Ureter (tissue), 1 donor: ENCODE data around the gene CASKIN1. TPM values are rescaled to one million over a fixed set of nuclear protein-coding genes. Genes with fewer than 3 reads are reported as not detected.
"Not testable (repeated sequence)": the region's sequence is repeated elsewhere in the genome, so short reads cannot be mapped to it uniquely, and the experiment has no call there.

Experiments
- DNase-seq: peaks from one replicate; pipeline ENCODE4 v3.0.0-alpha.2; 2020; ENCODE audit warnings: low spot score
- total RNA-seq: library from RNA; stranded (reverse); gene quantifications from one replicate; pipeline ENCODE4 v1.2.4, GENCODE V29; 2023
- donor health status: DM: yes; HTN: yes; CAD: no.

Gene CASKIN1
- total RNA-seq, 1 donor from 2014 or later: 0.05 TPM

DNA sequence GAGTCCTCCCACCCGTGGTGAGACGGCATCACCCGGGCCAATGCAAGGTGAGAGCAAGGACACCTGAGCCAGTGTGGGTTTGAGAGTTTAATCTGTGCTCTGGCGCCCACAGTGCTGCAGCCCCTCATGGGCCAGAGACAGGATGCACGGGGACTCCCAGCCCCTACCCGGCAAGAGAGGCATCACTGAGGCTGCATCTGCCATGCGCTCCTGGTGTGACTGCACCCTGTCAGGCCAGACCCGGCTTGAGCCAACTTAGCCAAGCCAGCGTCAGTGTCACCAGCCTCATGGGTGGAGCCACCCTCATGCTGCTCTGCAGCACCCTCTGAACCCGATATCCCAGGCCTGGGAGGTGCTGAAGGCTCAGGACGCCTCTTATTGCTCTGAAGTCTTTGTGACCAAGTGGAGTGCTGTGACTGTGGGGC is 15.5 kb upstream of the CASKIN1 start:
- no peak for DNase-seq

- no peak for DNase-seq
Observed at GRCh38 chr16:2210386-2211365, 14.3 kb upstream of the CASKIN1 start, which contains the start of gene BRICD5. TSS of gene BRICD5 (minus strand) at chr16:2210863. CDS start at chr16:2210833, 30 bp downstream.

DNA sequence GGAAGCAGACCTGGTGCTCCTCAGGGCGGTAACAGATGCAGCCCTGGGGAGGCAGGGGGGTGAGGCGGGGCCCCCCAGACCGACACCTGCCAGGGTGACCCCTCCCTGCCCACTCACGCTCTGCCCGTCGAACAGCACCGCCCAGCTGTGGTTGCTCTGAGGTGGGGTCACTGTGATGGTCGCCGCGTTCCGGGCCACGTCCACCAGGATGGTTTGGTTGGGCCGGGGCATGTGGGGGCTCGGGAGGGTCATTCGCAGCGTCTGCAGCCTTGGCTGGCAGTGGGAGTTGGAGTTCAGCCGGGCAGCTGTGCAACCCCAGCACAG is 13.6 kb upstream of the CASKIN1 start:
- DNase-seq: no peak

- DNase-seq: no peak
Observed at GRCh38 chr16:2209258-2210008, 13.0 kb upstream of the CASKIN1 start.

DNA sequence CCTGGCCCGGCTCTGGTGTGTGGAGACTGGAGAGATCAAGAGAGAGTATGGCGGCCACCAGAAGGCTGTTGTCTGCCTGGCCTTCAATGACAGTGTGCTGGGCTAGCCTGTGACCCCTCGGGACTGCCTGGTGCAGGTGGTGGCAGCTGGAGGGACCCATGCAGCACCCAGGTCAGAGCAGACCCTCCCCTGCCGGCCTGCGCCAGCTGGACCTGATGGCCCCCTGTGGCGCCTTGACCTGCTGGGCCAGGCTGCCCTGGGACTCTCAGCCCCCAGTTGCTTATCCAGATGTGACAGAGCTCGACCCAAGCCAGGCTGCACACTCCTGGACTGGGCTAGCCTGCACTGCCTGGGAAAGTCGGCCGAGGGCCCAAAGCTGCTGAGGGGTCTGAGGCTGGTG is 12.4 kb upstream of the CASKIN1 start:
- DNase-seq: no peak

DNA sequence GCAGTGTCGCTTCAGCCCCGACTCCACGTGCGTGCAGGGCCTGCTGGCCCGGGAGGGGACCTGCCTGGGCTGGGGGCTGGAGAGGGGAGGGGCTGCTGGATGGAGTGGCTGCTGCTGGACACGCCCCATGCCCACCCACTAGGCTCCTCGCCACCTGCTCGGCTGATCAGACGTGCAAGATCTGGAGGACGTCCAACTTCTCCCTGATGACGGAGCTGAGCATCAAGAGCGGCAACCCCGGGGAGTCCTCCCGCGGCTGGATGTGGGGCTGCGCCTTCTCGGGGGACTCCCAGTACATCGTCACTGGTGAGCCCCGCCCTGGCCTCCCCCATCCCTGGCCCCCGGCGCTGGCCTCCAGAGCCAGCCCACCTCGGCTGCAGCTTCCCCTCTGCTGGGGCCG is 11.9 kb upstream of the CASKIN1 start:
- DNase-seq: no peak

DNA sequence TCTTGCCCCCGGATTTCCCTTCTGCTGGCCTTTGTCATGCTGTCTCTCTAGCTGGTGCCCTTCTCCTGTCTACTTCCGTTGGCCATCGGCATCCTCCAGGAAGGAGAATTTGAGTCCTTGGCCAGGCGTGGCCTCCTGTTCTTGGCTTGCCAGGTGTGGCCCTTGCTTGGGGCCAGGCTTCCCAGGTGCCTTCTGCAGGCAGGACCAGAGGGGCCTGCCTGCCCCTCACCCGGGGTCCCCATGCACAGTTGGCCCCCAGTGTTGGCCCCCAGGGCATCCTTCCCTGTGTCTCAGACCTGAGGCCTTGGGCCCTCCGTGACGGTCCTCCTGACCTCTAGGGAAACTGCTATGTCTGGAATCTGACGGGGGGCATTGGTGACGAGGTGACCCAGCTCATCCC is 11.5 kb upstream of the CASKIN1 start:
- DNase-seq: no peak

- DNase-seq: no peak
Observed at GRCh38 chr16:2206780-2207433, 10.5 kb upstream of the CASKIN1 start.

GRCh38 chr16:2206420-2206779 is 10.0 kb upstream of the CASKIN1 start:
- no peak for DNase-seq

DNA sequence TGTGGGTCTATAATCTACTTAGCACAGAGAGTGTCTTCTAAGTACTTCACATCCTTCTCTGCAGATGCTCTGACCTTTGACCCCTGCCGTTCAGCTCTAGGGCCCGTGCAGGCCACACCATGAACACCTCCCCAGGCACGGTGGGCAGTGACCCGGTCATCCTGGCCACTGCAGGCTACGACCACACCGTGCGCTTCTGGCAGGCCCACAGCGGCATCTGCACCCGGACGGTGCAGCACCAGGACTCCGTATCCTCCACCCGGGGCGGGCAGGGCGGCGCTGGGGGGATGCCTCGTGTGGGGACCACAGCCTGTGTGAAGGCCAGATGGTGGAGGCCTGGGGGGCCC is 9.5 kb upstream of the CASKIN1 start:
- no peak for DNase-seq

DNA sequence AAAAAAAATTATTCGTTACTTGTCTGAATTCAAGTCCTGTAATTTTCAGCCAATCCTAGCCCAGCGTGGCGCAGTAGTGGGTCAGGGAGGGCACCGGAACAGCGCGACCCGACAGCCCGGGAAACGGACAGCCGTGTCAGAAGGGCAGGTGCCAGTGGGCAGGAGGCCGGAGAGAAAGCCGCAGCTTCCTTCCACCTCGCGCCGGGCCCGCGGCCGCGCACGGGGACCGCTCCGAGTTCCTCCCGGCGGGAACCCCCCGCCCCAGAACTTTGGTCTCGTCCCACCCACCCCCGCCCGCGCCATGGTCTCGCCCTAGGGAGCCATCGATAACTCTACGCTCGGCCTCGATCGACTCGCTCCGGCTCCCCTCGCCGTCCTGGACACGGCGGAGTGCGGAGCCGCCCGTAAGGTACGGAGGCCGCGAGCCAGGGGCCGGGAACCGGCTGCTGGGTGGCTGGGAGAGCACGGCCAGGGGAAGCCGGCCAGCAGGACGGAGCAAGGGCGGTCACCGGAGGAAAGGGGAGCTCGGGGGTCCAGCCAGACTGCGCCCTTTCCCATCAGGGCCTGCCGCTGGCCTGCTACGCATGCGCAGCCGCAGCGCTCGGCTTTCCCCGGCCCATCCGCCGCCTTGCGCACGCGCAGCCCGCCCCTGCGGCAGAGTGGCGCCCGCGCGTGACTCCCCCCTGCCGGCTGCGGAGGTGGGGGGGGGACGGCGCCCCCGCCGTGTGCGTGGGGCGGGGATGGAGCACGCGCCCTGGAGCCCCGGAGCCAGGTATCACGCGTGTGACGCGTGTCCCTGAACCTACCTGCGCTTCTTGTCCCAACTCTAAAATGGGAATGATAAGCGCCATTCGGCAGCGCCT is 8.9 kb upstream of the CASKIN1 start, which contains the start of gene MLST8:
Gene MLST8, plus strand, starts transcription at position 351 of the 863 bp plus-strand sequence. CDS start 632 bp downstream, outside the sequence.
- DNase-seq: peak; percentile 86

GRCh38 chr16:2204416-2205103 is 8.2 kb upstream of the CASKIN1 start:
- DNase-seq: no peak

DNA sequence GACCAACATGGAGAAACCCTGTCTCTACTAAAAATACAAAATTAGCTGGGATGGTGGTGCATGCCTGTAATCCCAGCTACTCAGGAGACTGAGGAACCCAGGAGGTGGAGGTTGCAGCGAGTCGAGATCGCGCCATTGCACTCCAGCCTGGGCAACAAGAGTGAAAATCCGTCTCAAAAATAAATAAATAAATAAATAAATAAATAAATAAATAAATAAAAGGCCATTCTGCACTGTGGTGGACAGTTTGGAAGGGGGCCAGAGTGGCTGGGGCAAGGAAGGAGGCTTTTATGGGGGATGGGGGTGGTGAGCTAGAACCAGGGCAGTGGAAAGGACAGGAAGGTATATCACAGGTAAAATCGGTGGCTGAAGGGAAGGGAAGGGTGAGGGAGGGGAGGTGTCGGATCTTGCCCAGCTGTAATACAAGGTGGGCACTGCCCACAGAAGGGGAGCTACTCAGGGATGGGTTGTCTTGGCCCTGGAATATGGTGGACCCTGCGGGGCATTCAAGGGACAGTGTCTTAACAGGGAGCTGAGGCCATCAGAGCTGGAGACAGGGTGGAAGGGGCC is 6.8 kb upstream of the CASKIN1 start:
- DNase-seq: not testable (repeated sequence)

DNA sequence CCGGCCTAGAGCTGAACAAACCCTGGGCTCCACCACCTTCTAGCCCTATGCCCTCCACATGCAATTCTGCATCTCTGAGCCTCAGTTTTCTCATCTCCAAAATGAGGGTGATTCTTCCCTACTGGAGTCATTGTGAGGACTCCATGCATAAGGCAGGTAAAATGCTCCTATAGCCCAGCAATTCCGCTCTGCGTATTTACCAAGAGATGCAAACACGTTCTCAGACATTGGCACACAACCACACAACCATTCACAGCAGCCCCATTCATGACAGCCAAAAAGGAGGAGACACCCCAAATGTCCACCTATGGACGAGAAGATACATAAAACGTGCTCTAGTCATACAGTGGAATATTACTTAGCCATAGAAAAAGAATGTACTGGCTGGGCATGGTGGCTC is 3.9 kb upstream of the CASKIN1 start:
- no peak for DNase-seq

- no peak for DNase-seq
Observed at GRCh38 chr16:2199621-2200139, 3.3 kb upstream of the CASKIN1 start.

DNA sequence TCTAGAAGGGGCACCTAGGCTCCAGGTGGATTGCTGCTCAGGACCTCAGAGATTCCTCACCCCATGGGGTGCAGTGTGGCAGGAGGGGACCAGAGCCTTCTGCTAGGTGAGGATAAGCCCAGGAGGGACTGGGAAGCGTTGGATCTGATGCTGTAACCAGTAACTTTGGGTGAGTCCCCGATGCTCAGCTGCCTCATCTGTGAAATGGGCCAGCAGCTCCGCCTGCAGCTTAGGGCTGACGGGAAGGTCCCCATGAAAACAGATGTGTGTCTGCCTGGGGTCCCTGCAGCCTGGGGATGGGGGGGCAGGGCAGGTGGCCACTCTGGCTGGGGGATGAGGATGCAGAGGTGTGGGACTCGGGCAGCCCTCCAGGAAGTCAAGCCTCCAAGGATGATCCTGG is 2.7 kb upstream of the CASKIN1 start:
- no peak for DNase-seq

DNA sequence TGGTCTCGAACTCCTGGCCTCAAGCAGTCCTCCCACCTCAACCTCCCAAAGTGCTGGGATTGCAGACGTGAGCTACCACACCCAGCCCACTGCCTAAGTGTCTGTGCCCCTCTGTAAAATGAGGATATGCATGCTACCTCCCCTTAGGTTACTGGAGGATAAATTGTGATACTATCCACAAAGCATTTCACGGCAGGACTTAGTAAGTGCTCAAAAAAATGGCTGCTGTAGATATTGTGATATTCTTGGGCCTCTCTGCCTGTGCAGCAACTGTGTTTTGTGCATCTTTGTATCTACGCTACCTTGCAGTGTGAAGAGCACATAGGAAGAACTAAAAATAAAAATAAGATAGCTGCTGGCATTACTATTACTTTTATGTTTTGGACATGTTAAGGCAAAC is 1.9 kb upstream of the CASKIN1 start:
- DNase-seq: no peak

DNA sequence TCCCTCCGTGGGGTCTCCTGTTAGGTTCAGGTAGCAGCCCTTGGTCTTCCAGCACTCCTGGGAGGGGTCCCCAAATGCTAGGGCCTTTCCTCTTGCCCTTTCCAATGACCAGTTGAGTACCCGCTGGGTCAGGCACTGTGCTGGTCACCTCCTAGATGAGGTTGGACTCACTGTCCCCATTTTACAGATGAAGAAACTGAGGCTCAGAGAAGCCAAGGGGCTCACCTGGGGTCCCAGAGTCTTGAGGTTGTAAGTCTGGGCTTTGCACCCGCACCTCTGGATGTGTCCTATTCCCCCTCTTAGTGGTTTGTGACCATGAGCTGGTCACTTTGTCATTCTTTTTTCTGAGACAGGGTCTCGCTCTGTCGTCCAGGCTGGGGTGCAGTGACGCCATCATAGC is 1.4 kb upstream of the CASKIN1 start:
- DNase-seq: no peak

- DNase-seq: no peak
Observed at GRCh38 chr16:2196981-2197511, 641 bp upstream of the CASKIN1 start.
